Ishikawa (cell line): Measurements from ENCODE around the gene CDH24.

Experiments used
- CEBPB ChIP-seq: IDR thresholded peaks from 2 replicates; pipeline ENCODE4 v1.6.1; 2012
- CREB1 ChIP-seq: IDR thresholded peaks from 2 replicates; pipeline ENCODE4 v1.6.1; 2012; ENCODE audit warnings: low read depth
- EGR1 ChIP-seq: IDR thresholded peaks from 2 replicates; pipeline ENCODE4 v1.6.1; 2012
- EP300 ChIP-seq: IDR thresholded peaks from 2 replicates; pipeline ENCODE4 v1.6.1; 2012; ENCODE audit warnings: borderline replicate concordance
- FOXM1 ChIP-seq: IDR thresholded peaks from 2 replicates; pipeline ENCODE4 v1.6.1; 2012; ENCODE audit warnings: low read depth, borderline replicate concordance
- NFIC ChIP-seq: IDR thresholded peaks from 2 replicates; pipeline ENCODE4 v1.6.1; 2012
- RAD21 ChIP-seq: IDR thresholded peaks from 2 replicates; pipeline ENCODE4 v1.6.1; 2012; ENCODE audit warnings: low read depth
- TAF1 ChIP-seq: IDR thresholded peaks from 2 replicates; pipeline ENCODE4 v1.6.1; 2012; ENCODE audit warnings: low read depth, mild to moderate bottlenecking
- TCF12 ChIP-seq: IDR thresholded peaks from 2 replicates; pipeline ENCODE4 v1.6.1; 2012; ENCODE audit warnings: low read depth
- TEAD4 ChIP-seq: IDR thresholded peaks from 2 replicates; pipeline ENCODE4 v1.6.1; 2012
- YY1 ChIP-seq: IDR thresholded peaks from 2 replicates; pipeline ENCODE4 v1.6.1; 2012; ENCODE audit warnings: low read depth
- ZBTB7A ChIP-seq: IDR thresholded peaks from 2 replicates; pipeline ENCODE4 v1.6.1; 2012; ENCODE audit warnings: low read depth
- TF ChIP-seq, protein P1 (sequence below): IDR thresholded peaks from 2 replicates; pipeline ENCODE4 v1.6.1; 2012; ENCODE audit warnings: low read depth, mild to moderate bottlenecking
- TF ChIP-seq, protein P2 (sequence below): IDR thresholded peaks from 2 replicates; pipeline ENCODE4 v1.6.1; 2012
- TF ChIP-seq, protein P3 (sequence below): IDR thresholded peaks from 2 replicates; pipeline ENCODE4 v1.6.1; 2012

The CDH24 gene

DNA sequence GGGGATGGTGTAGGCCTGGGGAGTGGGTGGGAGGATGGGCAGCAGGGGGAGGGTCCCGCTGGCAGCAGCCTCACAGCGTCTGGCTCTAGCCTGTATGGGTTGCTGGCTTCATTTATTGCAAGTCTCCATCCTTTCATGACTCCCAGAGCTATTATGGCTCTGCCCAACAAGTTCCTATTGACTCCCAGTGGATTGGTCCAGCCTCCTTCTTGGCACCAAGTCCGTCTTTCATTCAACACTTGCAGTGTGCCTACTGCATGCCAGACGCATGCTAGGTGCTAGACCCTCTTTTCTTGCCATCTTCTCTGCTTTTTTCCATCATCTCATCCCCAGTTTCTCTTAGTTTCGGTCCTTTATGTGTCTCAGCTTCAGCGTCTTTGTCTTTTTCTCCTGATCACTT is 14.2 kb downstream of the CDH24 start:
- TF ChIP-seq TAF1 (no peak), TCF12 (no peak), TEAD4 (no peak), FOXM1 (no peak), RAD21 (no peak), CREB1 (no peak), ZBTB7A (no peak), EP300 (no peak), YY1 (no peak), NFIC (no peak), CEBPB (no peak), EGR1 (no peak)
- TF ChIP-seq, protein P1, sequence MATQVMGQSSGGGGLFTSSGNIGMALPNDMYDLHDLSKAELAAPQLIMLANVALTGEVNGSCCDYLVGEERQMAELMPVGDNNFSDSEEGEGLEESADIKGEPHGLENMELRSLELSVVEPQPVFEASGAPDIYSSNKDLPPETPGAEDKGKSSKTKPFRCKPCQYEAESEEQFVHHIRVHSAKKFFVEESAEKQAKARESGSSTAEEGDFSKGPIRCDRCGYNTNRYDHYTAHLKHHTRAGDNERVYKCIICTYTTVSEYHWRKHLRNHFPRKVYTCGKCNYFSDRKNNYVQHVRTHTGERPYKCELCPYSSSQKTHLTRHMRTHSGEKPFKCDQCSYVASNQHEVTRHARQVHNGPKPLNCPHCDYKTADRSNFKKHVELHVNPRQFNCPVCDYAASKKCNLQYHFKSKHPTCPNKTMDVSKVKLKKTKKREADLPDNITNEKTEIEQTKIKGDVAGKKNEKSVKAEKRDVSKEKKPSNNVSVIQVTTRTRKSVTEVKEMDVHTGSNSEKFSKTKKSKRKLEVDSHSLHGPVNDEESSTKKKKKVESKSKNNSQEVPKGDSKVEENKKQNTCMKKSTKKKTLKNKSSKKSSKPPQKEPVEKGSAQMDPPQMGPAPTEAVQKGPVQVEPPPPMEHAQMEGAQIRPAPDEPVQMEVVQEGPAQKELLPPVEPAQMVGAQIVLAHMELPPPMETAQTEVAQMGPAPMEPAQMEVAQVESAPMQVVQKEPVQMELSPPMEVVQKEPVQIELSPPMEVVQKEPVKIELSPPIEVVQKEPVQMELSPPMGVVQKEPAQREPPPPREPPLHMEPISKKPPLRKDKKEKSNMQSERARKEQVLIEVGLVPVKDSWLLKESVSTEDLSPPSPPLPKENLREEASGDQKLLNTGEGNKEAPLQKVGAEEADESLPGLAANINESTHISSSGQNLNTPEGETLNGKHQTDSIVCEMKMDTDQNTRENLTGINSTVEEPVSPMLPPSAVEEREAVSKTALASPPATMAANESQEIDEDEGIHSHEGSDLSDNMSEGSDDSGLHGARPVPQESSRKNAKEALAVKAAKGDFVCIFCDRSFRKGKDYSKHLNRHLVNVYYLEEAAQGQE, result no peak
- TF ChIP-seq, protein P2, sequence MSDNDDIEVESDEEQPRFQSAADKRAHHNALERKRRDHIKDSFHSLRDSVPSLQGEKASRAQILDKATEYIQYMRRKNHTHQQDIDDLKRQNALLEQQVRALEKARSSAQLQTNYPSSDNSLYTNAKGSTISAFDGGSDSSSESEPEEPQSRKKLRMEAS, result no peak
- TF ChIP-seq, protein P3, sequence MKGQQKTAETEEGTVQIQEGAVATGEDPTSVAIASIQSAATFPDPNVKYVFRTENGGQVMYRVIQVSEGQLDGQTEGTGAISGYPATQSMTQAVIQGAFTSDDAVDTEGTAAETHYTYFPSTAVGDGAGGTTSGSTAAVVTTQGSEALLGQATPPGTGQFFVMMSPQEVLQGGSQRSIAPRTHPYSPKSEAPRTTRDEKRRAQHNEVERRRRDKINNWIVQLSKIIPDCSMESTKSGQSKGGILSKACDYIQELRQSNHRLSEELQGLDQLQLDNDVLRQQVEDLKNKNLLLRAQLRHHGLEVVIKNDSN, result no peak

DNA sequence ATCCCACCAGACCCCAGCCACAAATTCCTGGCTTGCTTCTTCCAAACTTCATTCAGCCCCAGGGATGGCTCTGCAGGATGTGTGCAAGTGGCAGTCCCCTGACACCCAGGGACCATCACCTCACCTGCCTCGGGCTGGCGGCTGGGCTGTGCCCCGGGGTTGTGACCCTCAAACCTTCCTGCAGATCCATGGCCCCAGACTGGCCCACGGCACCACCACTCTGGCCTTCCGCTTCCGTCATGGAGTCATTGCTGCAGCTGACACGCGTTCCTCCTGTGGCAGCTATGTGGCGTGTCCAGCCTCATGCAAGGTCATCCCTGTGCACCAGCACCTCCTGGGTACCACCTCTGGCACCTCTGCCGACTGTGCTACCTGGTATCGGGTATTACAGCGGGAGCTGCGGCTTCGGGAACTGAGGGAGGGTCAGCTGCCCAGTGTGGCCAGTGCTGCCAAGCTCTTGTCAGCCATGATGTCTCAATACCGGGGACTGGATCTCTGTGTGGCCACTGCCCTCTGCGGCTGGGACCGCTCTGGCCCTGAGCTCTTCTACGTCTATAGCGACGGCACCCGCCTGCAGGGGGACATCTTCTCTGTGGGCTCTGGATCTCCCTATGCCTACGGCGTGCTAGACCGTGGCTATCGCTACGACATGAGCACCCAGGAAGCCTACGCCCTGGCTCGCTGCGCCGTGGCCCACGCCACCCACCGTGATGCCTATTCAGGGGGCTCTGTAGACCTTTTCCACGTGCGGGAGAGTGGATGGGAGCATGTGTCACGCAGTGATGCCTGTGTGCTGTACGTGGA is 15.0 kb downstream of the CDH24 start, which contains the start of gene PSMB11:
Gene PSMB11 (plus strand): TSS at position 51 of the 804 bp plus-strand sequence. CDS start 14 bp downstream, at position 65.
- TF ChIP-seq EP300 (no peak), RAD21 (no peak), ZBTB7A (no peak), NFIC (no peak), EGR1 (no peak), CREB1 (no peak), TAF1 (no peak), TCF12 (no peak), FOXM1 (no peak), TEAD4 (no peak)
- TF ChIP-seq, protein P1, result no peak

DNA sequence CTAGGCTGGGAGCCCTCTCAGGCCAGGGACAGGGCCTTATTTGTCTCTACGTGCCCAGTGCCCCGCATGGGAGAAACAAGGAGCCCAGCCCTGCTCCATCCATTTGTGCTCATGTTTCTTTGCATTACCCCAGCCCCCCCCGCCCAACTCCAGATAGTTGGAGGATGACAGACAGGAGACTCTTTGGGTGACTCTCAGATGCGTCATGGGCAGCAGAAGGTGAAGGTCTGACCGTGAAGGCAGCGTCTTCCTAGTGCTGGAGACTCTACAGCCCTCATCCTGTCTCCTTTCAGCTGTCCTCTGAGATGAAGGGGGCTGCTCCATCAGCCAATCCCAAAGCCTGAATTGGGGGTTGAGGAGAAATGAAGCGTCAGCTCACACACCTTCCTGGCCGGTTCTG is 15.6 kb downstream of the CDH24 start:
- TF ChIP-seq RAD21 (no peak), NFIC (no peak), FOXM1 (no peak), ZBTB7A (no peak), EGR1 (no peak), YY1 (no peak), TCF12 (no peak), CREB1 (no peak), TEAD4 (no peak), TAF1 (no peak), CEBPB (no peak), EP300 (no peak)
- TF ChIP-seq, protein P2, result no peak
- TF ChIP-seq, protein P3, result no peak
- TF ChIP-seq, protein P1, result no peak

DNA sequence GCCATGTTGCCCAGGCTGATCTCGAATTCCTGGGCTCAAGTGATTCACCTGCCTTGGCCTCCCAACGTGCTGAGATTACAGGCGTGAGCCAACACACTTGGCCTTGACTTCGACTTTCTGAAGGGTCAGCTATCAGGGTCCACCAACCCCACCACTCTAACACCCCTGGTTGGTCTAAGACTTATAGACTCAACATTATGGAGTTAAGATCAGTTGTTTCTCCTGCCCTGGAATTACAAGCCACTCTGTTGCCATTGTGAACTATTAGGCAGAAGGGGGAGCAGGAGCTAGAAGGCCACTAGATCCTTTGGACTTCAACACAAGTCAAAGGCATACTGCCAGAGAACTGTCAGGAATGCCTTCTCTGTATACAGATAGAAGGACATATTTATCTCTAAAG is 17.2 kb downstream of the CDH24 start:
- no peak for TF ChIP-seq CREB1
- TF ChIP-seq, protein P1, result no peak
- TF ChIP-seq EGR1, result no peak
- TF ChIP-seq NFIC, result no peak
- no peak for TF ChIP-seq ZBTB7A
- TF ChIP-seq RAD21, result no peak
- TF ChIP-seq TAF1, result no peak
- TF ChIP-seq FOXM1, result no peak
- TF ChIP-seq, protein P2, result no peak
- no peak for TF ChIP-seq YY1
- TF ChIP-seq TEAD4, result no peak
- TF ChIP-seq, protein P3, result no peak
- no peak for TF ChIP-seq TCF12
- no peak for TF ChIP-seq EP300
- TF ChIP-seq CEBPB, result no peak
